IMR-90 (cell line): ENCODE measurements around the gene ABHD17C.

Experiments used
- CHD1 ChIP-seq: IDR thresholded peaks from 2 replicates; pipeline ENCODE4 v1.6.1; 2012; ENCODE audit warnings: low read depth, low read length, improper control_type of control experiment
- MXI1 ChIP-seq: IDR thresholded peaks from 2 replicates; pipeline ENCODE4 v1.6.1; 2012; ENCODE audit warnings: low read depth, mild to moderate bottlenecking, low read length, moderate library complexity, borderline replicate concordance
- POLR2A ChIP-seq: IDR thresholded peaks from 2 replicates; pipeline ENCODE4 v1.6.1; 2012; ENCODE audit warnings: mild to moderate bottlenecking, low read depth, low read length
- TF ChIP-seq, protein P1 (sequence below): conservative IDR thresholded peaks from 2 replicates; pipeline ENCODE4 v1.5.1; 2012; ENCODE audit warnings: mild to moderate bottlenecking, low read depth, low read length, improper control_type of control experiment

DNA sequence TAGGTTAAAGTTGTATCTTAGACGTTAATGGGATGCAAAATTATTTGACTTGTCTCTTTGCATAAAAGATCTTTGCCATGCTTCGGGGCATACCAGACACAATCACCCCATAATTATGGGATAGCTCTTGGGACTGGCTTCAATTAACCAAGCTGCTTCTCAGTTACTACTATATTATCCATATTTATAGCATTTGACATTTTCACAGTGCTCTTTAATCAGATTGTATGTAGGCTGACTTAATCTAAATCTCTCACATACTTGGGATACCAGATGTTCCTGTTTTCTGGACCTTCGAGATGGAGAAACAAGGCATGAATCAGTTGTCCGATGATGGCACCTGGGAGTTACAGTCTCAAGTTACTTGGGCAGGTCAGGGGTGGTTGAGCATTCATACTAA lies 27.2 kb upstream of the ABHD17C start:
- TF ChIP-seq, protein P1, sequence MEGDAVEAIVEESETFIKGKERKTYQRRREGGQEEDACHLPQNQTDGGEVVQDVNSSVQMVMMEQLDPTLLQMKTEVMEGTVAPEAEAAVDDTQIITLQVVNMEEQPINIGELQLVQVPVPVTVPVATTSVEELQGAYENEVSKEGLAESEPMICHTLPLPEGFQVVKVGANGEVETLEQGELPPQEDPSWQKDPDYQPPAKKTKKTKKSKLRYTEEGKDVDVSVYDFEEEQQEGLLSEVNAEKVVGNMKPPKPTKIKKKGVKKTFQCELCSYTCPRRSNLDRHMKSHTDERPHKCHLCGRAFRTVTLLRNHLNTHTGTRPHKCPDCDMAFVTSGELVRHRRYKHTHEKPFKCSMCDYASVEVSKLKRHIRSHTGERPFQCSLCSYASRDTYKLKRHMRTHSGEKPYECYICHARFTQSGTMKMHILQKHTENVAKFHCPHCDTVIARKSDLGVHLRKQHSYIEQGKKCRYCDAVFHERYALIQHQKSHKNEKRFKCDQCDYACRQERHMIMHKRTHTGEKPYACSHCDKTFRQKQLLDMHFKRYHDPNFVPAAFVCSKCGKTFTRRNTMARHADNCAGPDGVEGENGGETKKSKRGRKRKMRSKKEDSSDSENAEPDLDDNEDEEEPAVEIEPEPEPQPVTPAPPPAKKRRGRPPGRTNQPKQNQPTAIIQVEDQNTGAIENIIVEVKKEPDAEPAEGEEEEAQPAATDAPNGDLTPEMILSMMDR, result no peak
- no peak for TF ChIP-seq MXI1
- no peak for TF ChIP-seq POLR2A
- TF ChIP-seq CHD1, result no peak
